ENCODE measurements around the gene NAA50. TPM values are rescaled to one million over a fixed set of nuclear protein-coding genes. Genes with fewer than 3 reads are reported as not detected.

Gene NAA50
- total RNA-seq, 1 donor from 2014 or later: 90.1 TPM

- Histone ChIP-seq H3K9me3 (no peaks in the 10 kb centered on the region), H3K27ac (no peak overlapping the region), H3K36me3 (peaks cover 0 to 7% of the 10 kb centered on the region in 2 donors), H3K4me1 (no peaks in the 10 kb centered on the region), H3K27me3 (no peaks in the 10 kb centered on the region), H3K4me3 (no peak overlapping the region)
- TF ChIP-seq CTCF (IDR thresholded peaks at IDR 0.05) (no peak), POLR2A (IDR thresholded peaks at IDR 0.05) (no peak), POLR2AphosphoS5 (IDR thresholded peaks at IDR 0.05; ENCODE audit: insufficient read depth in 1 of 2, low read depth in 1 of 2) (no peak)
- intact Hi-C loops (cut with DNase I): no loop called here
- DNase-seq (ENCODE audit: extremely low spot score in 2 of 2): no peak
Measured at GRCh38 chr3:113712129-113712528, 33.9 kb downstream of the NAA50 start.

GRCh38 chr3:113707835-113708234 is 38.2 kb downstream of the NAA50 start:
- no peak for DNase-seq (ENCODE audit: extremely low spot score in 2 of 2)
- Histone ChIP-seq H3K4me3 (no peak overlapping the region), H3K27me3 (no peaks in the 10 kb centered on the region), H3K36me3 (no peaks in the 10 kb centered on the region), H3K27ac (no peak overlapping the region), H3K9me3 (no peaks in the 10 kb centered on the region), H3K4me1 (no peaks in the 10 kb centered on the region)
- intact Hi-C loops (cut with DNase I): no loop called here
- TF ChIP-seq POLR2A (IDR thresholded peaks at IDR 0.05) (no peak), CTCF (IDR thresholded peaks at IDR 0.05) (no peak), POLR2AphosphoS5 (IDR thresholded peaks at IDR 0.05; ENCODE audit: insufficient read depth in 1 of 2, low read depth in 1 of 2) (no peak)

GRCh38 chr3:113698956-113699355 is 47.1 kb downstream of the NAA50 start:
- H3K4me1 ChIP-seq: peaks cover 36% of the 10 kb centered on the region
- no peak for DNase-seq (ENCODE audit: extremely low spot score in 2 of 2)
- H3K4me3 ChIP-seq: peak overlapping the region; percentile 34 to 39
- peak overlapping the region; percentile 100 for H3K27ac ChIP-seq
- no peaks in the 10 kb centered on the region for H3K9me3 ChIP-seq
- H3K36me3 ChIP-seq: no peaks in the 10 kb centered on the region
- TF ChIP-seq POLR2A (IDR thresholded peaks at IDR 0.05): no peak
- TF ChIP-seq CTCF (IDR thresholded peaks at IDR 0.05): no peak
- no peak for TF ChIP-seq POLR2AphosphoS5 (IDR thresholded peaks at IDR 0.05; ENCODE audit: insufficient read depth in 1 of 2, low read depth in 1 of 2)
- H3K27me3 ChIP-seq: no peaks in the 10 kb centered on the region
- intact Hi-C loops (cut with DNase I): no loop called here

GRCh38 chr3:113698213-113698742 is 47.8 kb downstream of the NAA50 start:
- H3K9me3 ChIP-seq: no peaks in the 10 kb centered on the region
- no peaks in the 10 kb centered on the region for H3K27me3 ChIP-seq
- intact Hi-C loops (cut with DNase I): no loop called here
- peak overlapping the region; percentile 34 to 39 for H3K4me3 ChIP-seq
- peaks cover 41% of the 10 kb centered on the region for H3K4me1 ChIP-seq
- no peaks in the 10 kb centered on the region for H3K36me3 ChIP-seq
- TF ChIP-seq POLR2A (IDR thresholded peaks at IDR 0.05) (no peak), POLR2AphosphoS5 (IDR thresholded peaks at IDR 0.05; ENCODE audit: insufficient read depth in 1 of 2, low read depth in 1 of 2) (no peak), CTCF (IDR thresholded peaks at IDR 0.05) (no peak)
- no peak for DNase-seq (ENCODE audit: extremely low spot score in 2 of 2)
- H3K27ac ChIP-seq: peak overlapping the region; percentile 100

GRCh38 chr3:113697500-113698090 is 48.5 kb downstream of the NAA50 start:
- H3K9me3 ChIP-seq: no peaks in the 10 kb centered on the region
- H3K4me1 ChIP-seq: peaks cover 41% of the 10 kb centered on the region
- TF ChIP-seq CTCF (IDR thresholded peaks at IDR 0.05) (no peak), POLR2AphosphoS5 (IDR thresholded peaks at IDR 0.05; ENCODE audit: insufficient read depth in 1 of 2, low read depth in 1 of 2) (no peak), POLR2A (IDR thresholded peaks at IDR 0.05) (no peak)

More at GRCh38 chr3:113697500-113698090, 48.5 kb downstream of the NAA50 start:
- no peaks in the 10 kb centered on the region for H3K36me3 ChIP-seq
- H3K27ac ChIP-seq: peak overlapping the region; percentile 100
- intact Hi-C loops (cut with DNase I): no loop called here
- peak overlapping the region; percentile 55 to 96 for H3K4me3 ChIP-seq
- DNase-seq (ENCODE audit: extremely low spot score in 2 of 2): no peak
- H3K27me3 ChIP-seq: no peaks in the 10 kb centered on the region

Data from vagina (tissue), 2 donors.